ENCODE data around the gene RALY.

- TF ChIP-seq CTCF (conservative IDR thresholded peaks at IDR 0.05; ENCODE audit: low read depth, low read length) (no peak), EZH2 (IDR thresholded peaks at IDR 0.05; ENCODE audit: borderline replicate concordance, low read depth, low read length, poor library complexity, severe bottlenecking) (no peak)
Measured at GRCh38 chr20:33990075-33990474, 3.6 kb upstream of the RALY start.
